VCaP (cell line): ENCODE data around the gene THAP8.

ENCODE experiments used
- H3K27ac ChIP-seq: fragments of 450-650 bp; 2 replicates; pipeline ENCODE4 v1.5.1; 2017
- TF ChIP-seq, protein P1 (sequence below): fragments of 450-650 bp; conservative IDR thresholded peaks from 2 replicates; pipeline ENCODE4 v1.5.1; 2017; ENCODE audit warnings: mild to moderate bottlenecking, moderate library complexity

THAP8 gene

GRCh38 chr19:36054119-36054732, at the start of gene THAP8:
THAP8 (minus strand) TSS chr19:36054285; CDS start chr19:36054217, 68 bp downstream.
- TF ChIP-seq, protein P1, sequence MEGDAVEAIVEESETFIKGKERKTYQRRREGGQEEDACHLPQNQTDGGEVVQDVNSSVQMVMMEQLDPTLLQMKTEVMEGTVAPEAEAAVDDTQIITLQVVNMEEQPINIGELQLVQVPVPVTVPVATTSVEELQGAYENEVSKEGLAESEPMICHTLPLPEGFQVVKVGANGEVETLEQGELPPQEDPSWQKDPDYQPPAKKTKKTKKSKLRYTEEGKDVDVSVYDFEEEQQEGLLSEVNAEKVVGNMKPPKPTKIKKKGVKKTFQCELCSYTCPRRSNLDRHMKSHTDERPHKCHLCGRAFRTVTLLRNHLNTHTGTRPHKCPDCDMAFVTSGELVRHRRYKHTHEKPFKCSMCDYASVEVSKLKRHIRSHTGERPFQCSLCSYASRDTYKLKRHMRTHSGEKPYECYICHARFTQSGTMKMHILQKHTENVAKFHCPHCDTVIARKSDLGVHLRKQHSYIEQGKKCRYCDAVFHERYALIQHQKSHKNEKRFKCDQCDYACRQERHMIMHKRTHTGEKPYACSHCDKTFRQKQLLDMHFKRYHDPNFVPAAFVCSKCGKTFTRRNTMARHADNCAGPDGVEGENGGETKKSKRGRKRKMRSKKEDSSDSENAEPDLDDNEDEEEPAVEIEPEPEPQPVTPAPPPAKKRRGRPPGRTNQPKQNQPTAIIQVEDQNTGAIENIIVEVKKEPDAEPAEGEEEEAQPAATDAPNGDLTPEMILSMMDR: peak; percentile 62
- peak within 1 kb of the TSS; percentile 91 for H3K27ac ChIP-seq

DNA sequence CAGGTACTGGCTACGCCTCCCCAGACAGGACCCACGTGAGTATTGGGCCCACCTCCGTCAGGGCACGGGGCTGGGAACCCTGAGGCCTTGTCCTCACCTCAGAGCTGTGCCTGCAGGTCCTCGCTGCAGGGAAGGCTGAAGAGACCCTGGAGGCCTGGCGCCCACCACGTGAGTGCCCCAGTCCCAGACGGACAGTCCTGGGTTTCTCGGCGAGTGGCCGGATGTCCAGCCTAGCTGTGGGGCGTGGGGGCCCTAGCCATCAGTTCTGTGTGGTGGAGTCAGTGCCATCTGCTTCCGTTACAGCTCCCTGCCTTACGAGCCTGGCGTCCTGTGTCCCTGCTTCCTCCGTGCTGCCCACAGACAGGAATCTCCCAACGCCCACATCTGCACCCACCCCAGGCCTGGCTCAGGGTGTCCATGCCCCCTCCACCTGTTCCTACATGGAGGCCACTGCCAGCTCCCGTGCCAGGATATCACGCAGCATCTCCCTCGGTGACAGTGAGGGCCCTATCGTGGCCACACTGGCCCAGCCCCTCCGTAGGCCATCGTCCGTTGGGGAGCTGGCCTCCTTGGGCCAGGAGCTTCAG, 49.0 kb upstream of the THAP8 start:
- H3K27ac ChIP-seq: peak overlapping the region; percentile 47; the same call in 1 of the 2 replicates
- TF ChIP-seq, protein P1: no peak

GRCh38 chr19:36101550-36102327, 47.7 kb upstream of the THAP8 start:
- TF ChIP-seq, protein P1: no peak
- peak overlapping the region; percentile 18; the same call in 1 of the 2 replicates for H3K27ac ChIP-seq

DNA sequence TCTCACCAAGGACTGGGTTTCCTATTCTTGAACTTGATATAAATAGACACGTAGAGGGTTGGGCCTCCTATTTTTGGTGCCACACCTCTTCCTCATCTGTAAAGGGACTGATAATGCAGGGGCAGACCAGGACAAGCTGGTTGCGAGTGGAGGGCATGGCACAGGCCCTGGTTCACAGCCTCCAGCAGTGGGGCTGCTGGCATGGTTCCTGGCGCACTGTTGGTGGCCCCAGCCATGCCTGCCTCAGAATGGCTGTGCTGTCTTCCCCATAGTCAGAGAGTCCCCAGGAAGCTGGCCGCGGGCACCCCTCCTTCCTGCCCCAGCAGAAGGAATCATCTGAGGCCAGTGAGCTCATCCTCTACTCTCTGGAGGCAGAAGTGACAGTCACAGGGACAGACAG, 46.4 kb upstream of the THAP8 start:
- TF ChIP-seq, protein P1: no peak
- peak overlapping the region; percentile 18; the same call in 1 of the 2 replicates for H3K27ac ChIP-seq

DNA sequence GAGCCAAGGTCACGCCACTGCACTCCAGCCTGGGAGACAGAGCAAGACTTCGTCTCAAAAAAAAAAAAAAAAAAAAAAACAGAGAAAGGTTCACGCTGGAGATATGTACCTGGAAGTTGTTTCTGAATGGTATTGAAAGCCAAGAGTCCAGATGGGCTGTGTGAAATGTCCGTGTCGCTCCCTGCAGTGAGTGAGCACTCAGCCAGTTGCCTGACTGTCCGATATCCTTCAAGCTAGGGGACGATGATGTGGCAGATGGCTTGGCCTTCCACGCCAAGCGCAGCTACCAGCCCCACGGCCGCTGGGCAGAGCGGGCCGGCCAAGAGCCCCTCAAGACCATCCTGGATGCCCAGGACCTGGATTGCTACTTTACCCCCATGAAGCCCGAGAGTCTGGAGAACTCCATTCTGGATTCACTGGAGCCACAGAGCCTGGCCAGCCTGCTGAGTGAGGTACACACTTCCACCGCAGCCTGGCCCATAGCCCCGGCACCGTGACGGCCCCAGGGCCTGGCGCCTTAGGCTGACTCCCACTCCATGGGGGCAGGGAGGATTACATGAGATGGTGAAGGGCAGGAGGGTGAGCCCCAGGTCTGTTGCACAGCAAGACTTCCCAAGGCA, 45.2 kb upstream of the THAP8 start:
- TF ChIP-seq, protein P1: no peak
- H3K27ac ChIP-seq: no peak overlapping the region

GRCh38 chr19:36097036-36097435, 43.0 kb upstream of the THAP8 start:
- TF ChIP-seq, protein P1: no peak
- H3K27ac ChIP-seq: no peak overlapping the region

GRCh38 chr19:36093687-36094086, 39.6 kb upstream of the THAP8 start:
- no peak overlapping the region for H3K27ac ChIP-seq
- TF ChIP-seq, protein P1: no peak
